Transverse colon (tissue), 4 donors: ENCODE data around the gene FUS. TPM values are rescaled to one million over a fixed set of nuclear protein-coding genes. Genes with fewer than 3 reads are reported as not detected.
"Not testable (repeated sequence)": the region's sequence is repeated elsewhere in the genome, so short reads cannot be mapped to it uniquely, and the experiment has no call there.

Experiments
- DNase-seq: peaks from one replicate; pipeline ENCODE4 v3.0.0-alpha.2; 2019
- H3K27ac ChIP-seq, 4 donors: fragments of 200-600 bp; sonication (generic); 2 replicates each; pipeline ENCODE4 v1.5.1; 2016 to 2018; ENCODE audit warnings: inconsistent platforms in 4 of 4
- H3K27me3 ChIP-seq: fragments of 200-600 bp; sonication (generic); 2 replicates; pipeline ENCODE4 v1.5.1; 2017; ENCODE audit warnings: inconsistent platforms
- H3K36me3 ChIP-seq, 4 donors: fragments of 200-600 bp; sonication (generic); 2 replicates each; pipeline ENCODE4 v1.5.1; 2017 to 2019; ENCODE audit warnings: inconsistent platforms in 4 of 4
- H3K4me1 ChIP-seq, 4 donors: fragments of 200-600 bp; sonication (generic); 2 replicates each; pipeline ENCODE4 v1.5.1; 2017 to 2020; ENCODE audit warnings: inconsistent platforms in 4 of 4
- H3K4me3 ChIP-seq, 4 donors: fragments of 200-600 bp; sonication (generic); 1 replicate in 1 of 4; 2 replicates in 3 of 4; pipeline versions ENCODE4 v1.5.1 to v1.6.1; 2017 to 2019; ENCODE audit warnings: inconsistent platforms in 4 of 4
- H3K9me3 ChIP-seq, 2 donors: fragments of 200-600 bp; sonication (generic); 2 replicates each; pipeline ENCODE4 v1.5.1; 2017 to 2019; ENCODE audit warnings: inconsistent platforms in 2 of 2
- CTCF ChIP-seq, 5 experiments: fragments of 200-600 bp in 3 of 5; fragments of 450-650 bp in 2 of 5; sonication (generic) in 3 of 5; IDR thresholded peaks; 1 replicate in 2 of 5; 2 replicates in 3 of 5; pipeline ENCODE4 v1.5.1; 2016 to 2017; ENCODE audit warnings: antibody characterized with exemption in 5 of 5, inconsistent platforms in 3 of 5, mild to moderate bottlenecking in 2 of 5, moderate library complexity in 1 of 5
- EP300 ChIP-seq: sonication (generic); formaldehyde crosslinking; IDR thresholded peaks from one replicate; pipeline ENCODE4 v1.6.1; 2017; ENCODE audit warnings: antibody characterized with exemption, low read depth
- POLR2A ChIP-seq: fragments of 450-650 bp; IDR thresholded peaks from one replicate; pipeline ENCODE4 v1.6.1; 2016; ENCODE audit warnings: antibody characterized with exemption, mild to moderate bottlenecking, moderate library complexity
- POLR2AphosphoS5 ChIP-seq, 3 donors: sonication (generic); formaldehyde crosslinking; IDR thresholded peaks; one replicate each; pipeline ENCODE4 v1.6.1; 2016; ENCODE audit warnings: antibody characterized with exemption in 3 of 3
- WGBS, 2 donors: methylation state at CpG; one replicate each; pipeline ENCODE4 v1.1.5; 2018; ENCODE audit warnings: low coverage in 1 of 2; 5-methylcytosine and 5-hydroxymethylcytosine counted together
- in situ Hi-C, 4 donors: fragments of 200-750 bp; cut with MboI; loops; one replicate each; pipeline versions ENCODE4 v1.15.0 to v1.15.1; 2017; ENCODE audit warnings: low sequenced_read_pairs in 3 of 4, low pct_ligation_motif_present in 1 of 4, low pct_unique_long_range_greater_than_20kb in 1 of 4
- intact Hi-C: fragments of 100-400 bp; cut with DNase I; formaldehyde crosslinking; loops from one replicate; pipeline ENCODE4 v1.15.1; 2023; ENCODE audit warnings: low total_unique reads
- total RNA-seq, 4 donors: library from RNA; depleted of rRNA; stranded (reverse); fragments of >200 nt; gene quantifications; one replicate each; pipeline ENCODE4 v1.1.0, GENCODE V29; 2016

The FUS gene
- total RNA-seq, 4 donors from 2014 or later = 43.6 to 116 (median 59.0) TPM

GRCh38 chr16:31157136-31157535 is 22.8 kb upstream of the FUS start:
- no peak for TF ChIP-seq POLR2A
- TF ChIP-seq EP300 = no peak
- no peak for TF ChIP-seq POLR2AphosphoS5 (IDR thresholded peaks at IDR 0.05)
- TF ChIP-seq CTCF (IDR thresholded peaks at IDR 0.05) = no peak
- peak; percentile 17 for DNase-seq
- peaks cover 0 to 11% (median 1%) of the 10 kb centered on the region in 4 donors for H3K4me1 ChIP-seq
- in situ Hi-C loops (loop anchor here in 1 of 4 donors (25.0 kb wide), 1 partner anchor 170 kb away; the partner anchor contains the start of gene HSD3B7), intact Hi-C loops (no loop called here)
- no peaks in the 10 kb centered on the region for H3K36me3 ChIP-seq
- H3K9me3 ChIP-seq = no peaks in the 10 kb centered on the region
- H3K27ac ChIP-seq = no peak overlapping the region
- 46 to 50% methylated on average over 2 to 8 of the region's 8 CpGs for WGBS, 2 donors
- peaks cover 11% of the 10 kb centered on the region for H3K27me3 ChIP-seq
- H3K4me3 ChIP-seq = no peak overlapping the region

GRCh38 chr16:31167315-31167714 is 12.6 kb upstream of the FUS start:
- Histone ChIP-seq H3K4me3 (no peak overlapping the region), H3K9me3 (no peaks in the 10 kb centered on the region), H3K27me3 (no peaks in the 10 kb centered on the region), H3K36me3 (no peaks in the 10 kb centered on the region), H3K4me1 (no peaks in the 10 kb centered on the region), H3K27ac (no peak overlapping the region)
- in situ Hi-C loops (loop anchor here in 1 of 4 donors (25.0 kb wide), 1 partner anchor 180 kb away; the partner anchor contains the start of gene HSD3B7), intact Hi-C loops (no loop called here)
- TF ChIP-seq POLR2AphosphoS5 (IDR thresholded peaks at IDR 0.05) (no peak), CTCF (IDR thresholded peaks at IDR 0.05) (no peak), EP300 (no peak), POLR2A (no peak)
- WGBS, 2 donors = 90 to 91% methylated on average over 4 to 8 of the region's 8 CpGs
- no peak for DNase-seq

- Histone ChIP-seq H3K36me3 (no peaks in the 10 kb centered on the region), H3K27me3 (no peaks in the 10 kb centered on the region), H3K4me3 (no peak overlapping the region), H3K4me1 (no peaks in the 10 kb centered on the region), H3K27ac (no peak overlapping the region), H3K9me3 (no peaks in the 10 kb centered on the region)
- 39 to 79% methylated on average over 2 of the region's 2 CpGs for WGBS, 2 donors
- DNase-seq = no peak
- TF ChIP-seq EP300 (no peak), POLR2AphosphoS5 (IDR thresholded peaks at IDR 0.05) (no peak), CTCF (IDR thresholded peaks at IDR 0.05) (no peak), POLR2A (no peak)
- in situ Hi-C loops (loop anchor here in 1 of 4 donors (25.0 kb wide), 1 partner anchor 182 kb away; the partner anchor contains the start of gene HSD3B7), intact Hi-C loops (no loop called here)
These were observed 11.1 kb upstream of the FUS start for GRCh38 chr16:31168848-31169247.

GRCh38 chr16:31170048-31170447 is 9.9 kb upstream of the FUS start:
- H3K9me3 ChIP-seq, DNase-seq, H3K4me3 ChIP-seq, H3K36me3 ChIP-seq, intact Hi-C loops, H3K4me1 ChIP-seq, H3K27ac ChIP-seq, H3K27me3 ChIP-seq: not testable (repeated sequence)
- in situ Hi-C loops = loop anchor here in 1 of 4 donors (25.0 kb wide), 1 partner anchor 183 kb away; the partner anchor contains the start of gene HSD3B7
- WGBS, 2 donors = no CpG with 5 or more reads among the region's 2 CpGs

GRCh38 chr16:31177136-31177535 is 2.8 kb upstream of the FUS start:
- in situ Hi-C loops (loop anchor here in 1 of 4 donors (25.0 kb wide), 1 partner anchor 260 kb away; the partner anchor contains the start of genes COX6A2 and ZNF843), intact Hi-C loops (no loop called here)
- no peak for DNase-seq
- Histone ChIP-seq H3K4me1 (peaks cover 11 to 22% (median 20%) of the 10 kb centered on the region in 4 donors), H3K27ac (no peak overlapping the region), H3K27me3 (no peaks in the 10 kb centered on the region), H3K9me3 (no peaks in the 10 kb centered on the region), H3K36me3 (no peaks in the 10 kb centered on the region), H3K4me3 (no peak overlapping the region)
- TF ChIP-seq POLR2AphosphoS5 (IDR thresholded peaks at IDR 0.05) (no peak), CTCF (IDR thresholded peaks at IDR 0.05) (no peak), POLR2A (no peak), EP300 (no peak)
- WGBS, 2 donors = 40 to 69% methylated on average over 1 to 3 of the region's 3 CpGs
